Lower lobe of right lung (tissue), 2 donors: Measurements from ENCODE around the gene CDCA7. TPM values are rescaled to one million over a fixed set of nuclear protein-coding genes. Genes with fewer than 3 reads are reported as not detected.

Experiments
- ATAC-seq, 2 donors: fragments of 200-7000 bp; cut with Tn5 transposase; one replicate each; pipeline ENCODE4 v1.9.1; 2020 to 2022; ENCODE audit warnings: mild to moderate bottlenecking in 2 of 2, moderate library complexity in 2 of 2
- DNase-seq: peaks from one replicate; pipeline ENCODE4 v3.0.0-alpha.2; 2020
- H3K27ac ChIP-seq: fragments of 200-600 bp; one replicate; pipeline ENCODE4 v1.8.0; 2022
- H3K27me3 ChIP-seq: fragments of 200-600 bp; one replicate; pipeline ENCODE4 v1.8.0; 2022; ENCODE audit warnings: low read depth
- H3K36me3 ChIP-seq: fragments of 200-600 bp; one replicate; pipeline ENCODE4 v1.8.0; 2022; ENCODE audit warnings: mild to moderate bottlenecking
- H3K4me1 ChIP-seq: fragments of 200-600 bp; one replicate; pipeline ENCODE4 v1.8.0; 2022
- H3K4me3 ChIP-seq: fragments of 200-600 bp; one replicate; pipeline ENCODE4 v1.8.0; 2022; ENCODE audit warnings: mild to moderate bottlenecking
- H3K9me3 ChIP-seq: fragments of 200-600 bp; one replicate; pipeline ENCODE4 v1.8.0; 2022
- CTCF ChIP-seq: fragments of 200-600 bp; IDR thresholded peaks from one replicate; pipeline ENCODE4 v1.8.0; 2022; ENCODE audit warnings: antibody characterized with exemption, mild to moderate bottlenecking
- intact Hi-C: fragments of 100-400 bp; cut with DNase I; formaldehyde crosslinking; loops from one replicate; pipeline ENCODE4 v1.11.0; 2022
- total RNA-seq: library from RNA; stranded (reverse); fragmentation: NEBNext Ultra II Directional; extraction: Animal tissue kit (Norgen Biotek cat#: 25700); gene quantifications from one replicate; pipeline ENCODE4 v1.2.1, GENCODE V29; 2021
- donor health status: DM: no; HTN: yes; CAD: no; lungs with severe emphysema.

The CDCA7 gene
- total RNA-seq, 1 donor from 2014 or later: 0.89 TPM

DNA sequence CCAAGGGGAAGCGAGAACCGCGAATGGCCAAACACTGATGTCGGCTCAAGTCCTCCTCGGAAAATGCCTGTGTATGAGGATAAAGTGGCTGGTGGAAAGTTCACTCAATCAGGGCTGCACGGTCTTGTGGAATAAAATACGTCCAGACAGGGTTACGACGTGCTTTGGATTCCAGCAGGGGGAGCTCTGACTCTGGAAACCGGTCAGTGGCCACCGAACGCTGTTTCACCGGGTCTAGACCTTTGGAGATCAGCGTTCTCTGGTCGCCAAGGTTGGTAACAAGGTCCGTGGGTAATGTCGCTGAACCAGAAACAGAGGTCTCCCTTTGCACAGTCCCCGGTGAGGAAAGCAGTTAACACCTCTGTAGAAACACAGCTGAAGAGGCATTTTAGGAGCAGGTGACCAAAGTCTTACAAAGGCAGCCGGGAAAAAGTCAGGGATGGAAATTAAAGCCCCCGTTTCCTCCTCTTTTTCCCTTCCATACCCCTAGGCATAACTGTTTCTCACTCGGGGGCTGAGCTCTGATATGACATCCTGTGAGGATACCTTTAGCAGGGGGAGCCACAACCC, 47.8 kb downstream of the CDCA7 start:
- intact Hi-C loops: no loop called here

DNA sequence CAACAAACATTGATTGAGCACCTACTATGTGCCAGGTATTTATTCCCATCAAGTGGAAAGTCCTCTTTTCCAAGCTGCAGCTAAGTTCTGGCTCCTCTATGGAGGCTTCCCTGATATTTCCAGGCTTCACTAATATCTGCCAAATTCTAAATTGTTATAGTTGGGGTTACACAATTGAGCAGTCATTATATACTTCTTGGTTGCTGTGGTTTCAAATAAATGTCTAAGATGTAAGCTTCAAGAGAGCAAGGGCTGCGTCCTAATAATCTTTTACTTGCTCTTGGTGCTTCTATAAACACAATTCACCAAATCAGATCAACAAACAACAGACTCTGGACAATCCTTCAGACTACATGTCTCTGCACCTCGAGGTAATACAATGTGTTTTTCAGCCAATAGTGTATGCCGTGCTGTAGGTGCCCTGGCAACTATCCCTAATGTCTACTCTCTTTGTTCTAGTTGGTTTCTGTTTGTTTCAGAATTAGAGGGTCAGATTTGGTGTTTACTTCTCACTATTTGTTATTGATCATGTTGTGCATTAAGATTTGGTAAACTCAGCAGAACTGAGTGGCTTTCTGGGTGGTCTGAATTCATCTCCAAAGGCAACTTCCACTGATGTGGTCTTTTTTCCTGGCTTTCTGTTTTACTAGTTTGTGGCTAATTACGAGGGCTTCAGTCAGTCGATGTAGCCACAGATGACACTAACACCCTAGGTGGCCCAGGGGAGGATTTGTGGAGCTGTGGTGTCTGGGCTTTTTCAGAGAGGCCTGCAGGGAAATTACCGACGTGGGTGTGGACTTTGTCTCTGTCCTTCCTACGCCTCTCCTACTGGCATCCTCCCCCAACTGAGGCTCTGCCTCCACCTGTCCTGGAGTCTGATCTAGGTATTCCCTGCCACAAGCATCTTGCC, 50.4 kb downstream of the CDCA7 start:
- DNase-seq: no peak
- no peaks in the 10 kb centered on the region for H3K36me3 ChIP-seq
- no peaks in the 10 kb centered on the region for H3K9me3 ChIP-seq
- no peak for TF ChIP-seq CTCF
- H3K4me1 ChIP-seq: peaks cover 7% of the 10 kb centered on the region
- intact Hi-C loops: no loop called here
- peaks cover 39% of the 10 kb centered on the region for H3K27me3 ChIP-seq
- H3K4me3 ChIP-seq: no peak overlapping the region
- no peak overlapping the region for H3K27ac ChIP-seq
- ATAC-seq: no peak

More for the DNA sequence above, 47.8 kb downstream of the CDCA7 start:
- Histone ChIP-seq H3K4me1 (peaks cover 7% of the 10 kb centered on the region), H3K9me3 (no peaks in the 10 kb centered on the region), H3K4me3 (no peak overlapping the region), H3K27ac (no peak overlapping the region), H3K27me3 (peaks cover 62% of the 10 kb centered on the region), H3K36me3 (no peaks in the 10 kb centered on the region)
- DNase-seq: peak; percentile 70
- TF ChIP-seq CTCF: peak; percentile 83
- peak; percentile 94 to 95 for ATAC-seq

DNA sequence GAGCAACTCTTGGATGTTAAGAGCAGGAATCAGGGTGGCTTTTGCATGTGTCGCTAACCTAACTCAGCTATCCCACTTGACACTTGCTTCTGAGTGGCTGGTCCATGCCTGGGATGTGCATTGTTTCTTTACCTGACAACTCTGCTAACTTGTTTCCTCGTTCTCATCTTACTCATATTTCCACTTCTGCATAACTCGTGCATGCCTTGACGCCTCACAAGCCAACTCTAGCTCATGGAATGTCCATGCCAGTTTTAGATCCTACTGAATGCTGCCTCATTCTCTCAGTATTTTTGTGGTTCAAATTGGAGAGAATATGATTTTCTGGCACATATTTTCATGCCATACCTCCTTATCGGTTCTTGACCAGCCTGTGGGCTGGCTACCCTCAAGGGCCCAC, 52.5 kb downstream of the CDCA7 start:
- ATAC-seq (no peak), DNase-seq (no peak)
- Histone ChIP-seq H3K4me1 (peaks cover 6% of the 10 kb centered on the region), H3K9me3 (no peaks in the 10 kb centered on the region), H3K27ac (no peak overlapping the region), H3K27me3 (peaks cover 18% of the 10 kb centered on the region), H3K36me3 (no peaks in the 10 kb centered on the region), H3K4me3 (no peak overlapping the region)
- intact Hi-C loops: no loop called here
- TF ChIP-seq CTCF: no peak

DNA sequence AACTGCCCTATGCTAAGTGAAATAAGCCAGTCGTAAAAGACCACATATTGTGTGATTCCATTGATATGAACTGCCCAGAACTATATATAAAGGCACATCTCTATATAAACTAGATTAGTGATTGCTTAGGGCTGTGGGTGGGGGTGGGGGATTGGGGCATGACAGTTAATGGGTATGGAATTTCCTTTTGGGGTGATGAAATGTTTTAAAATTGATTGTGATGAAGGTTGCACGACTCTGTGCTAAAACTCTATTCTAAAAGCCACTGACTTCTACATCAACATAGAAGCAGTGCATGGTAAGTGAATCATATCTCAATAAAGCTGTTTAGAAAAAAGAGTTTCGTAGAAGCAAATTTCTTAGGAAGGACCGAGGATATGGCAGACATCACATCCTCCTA, 53.0 kb downstream of the CDCA7 start:
- intact Hi-C loops: no loop called here

GRCh38 chr2:173410579-173410978, 55.9 kb downstream of the CDCA7 start:
- no peak for DNase-seq
- H3K27ac ChIP-seq: no peak overlapping the region
- no peaks in the 10 kb centered on the region for H3K9me3 ChIP-seq
- intact Hi-C loops: no loop called here
- no peak overlapping the region for H3K4me3 ChIP-seq
- TF ChIP-seq CTCF: no peak
- ATAC-seq: no peak
- H3K4me1 ChIP-seq: no peaks in the 10 kb centered on the region
- no peaks in the 10 kb centered on the region for H3K36me3 ChIP-seq
- H3K27me3 ChIP-seq: peaks cover 3% of the 10 kb centered on the region

More for the DNA sequence above, 53.0 kb downstream of the CDCA7 start:
- peaks cover 14% of the 10 kb centered on the region for H3K27me3 ChIP-seq
- DNase-seq (no peak), ATAC-seq (no peak)
- H3K36me3 ChIP-seq: no peaks in the 10 kb centered on the region
- no peak overlapping the region for H3K4me3 ChIP-seq
- no peaks in the 10 kb centered on the region for H3K9me3 ChIP-seq
- peaks cover under 1% of the 10 kb centered on the region for H3K4me1 ChIP-seq
- no peak overlapping the region for H3K27ac ChIP-seq
- TF ChIP-seq CTCF: no peak
